ENCODE measurements around the gene TRAM2.

The TRAM2 gene

DNA sequence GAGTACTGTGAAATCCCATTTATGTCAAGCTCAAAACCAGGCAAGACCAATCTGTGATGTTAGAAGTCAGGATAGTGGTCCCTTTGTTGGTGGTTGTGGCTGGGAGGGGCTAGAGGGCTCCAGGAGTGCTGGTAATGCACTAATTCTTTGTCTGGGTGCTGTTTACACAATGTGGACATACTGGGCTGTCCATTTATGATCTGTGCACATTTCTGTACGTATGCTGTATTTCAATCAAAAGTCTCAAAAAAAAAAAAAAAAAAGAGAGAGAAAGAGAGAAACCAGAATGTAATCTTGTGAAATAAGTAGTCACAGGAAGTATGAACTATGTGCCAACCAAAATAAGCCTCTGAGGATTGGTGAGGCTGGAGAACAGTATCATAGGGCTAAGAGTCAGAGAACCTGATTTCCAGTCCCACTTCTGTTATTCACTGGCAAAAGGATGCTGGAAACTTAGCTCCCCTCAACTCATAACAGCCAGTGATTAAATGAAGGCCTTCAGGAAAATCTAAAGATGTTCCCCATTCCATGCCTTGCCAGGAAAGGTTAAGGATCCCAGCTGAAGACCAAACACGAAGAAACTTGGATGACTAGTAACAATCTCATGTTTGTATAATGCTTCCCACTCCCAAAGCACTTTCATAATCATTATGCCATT is 19.6 kb upstream of the TRAM2 start:
- no peak overlapping the region for H2BK120ac ChIP-seq (ENCODE audit: insufficient read depth, low read length, poor library complexity)
- no CpG with 5 or more reads among the region's 2 CpGs for WGBS (ENCODE audit: extremely low coverage, insufficient coverage, insufficient read length)
- H3K9ac ChIP-seq (ENCODE audit: low read length) = no peak overlapping the region
- no peak overlapping the region for H3K27ac ChIP-seq (ENCODE audit: low read depth, low read length)
- no peaks in the 10 kb centered on the region for H3K9me3 ChIP-seq (ENCODE audit: insufficient read depth, low read depth, low read length)
- H2BK12ac ChIP-seq (ENCODE audit: low read length) = no peak overlapping the region
- no peak overlapping the region for H3K23ac ChIP-seq (ENCODE audit: low read length)
- H3K4me3 ChIP-seq (ENCODE audit: low read depth, low read length) = no peak overlapping the region
- H3K14ac ChIP-seq (ENCODE audit: low read length) = no peak overlapping the region
- no peaks in the 10 kb centered on the region for H3K79me1 ChIP-seq (ENCODE audit: low read length)
- H3K4ac ChIP-seq (ENCODE audit: low read depth, low read length) = no peak overlapping the region
- H4K8ac ChIP-seq (ENCODE audit: low read depth, low read length) = no peak overlapping the region
- H3K36me3 ChIP-seq (ENCODE audit: control insufficient read depth in 1 of 2, insufficient read depth in 2 of 2, low read length in 2 of 2) = no peaks in the 10 kb centered on the region
- H3K18ac ChIP-seq (ENCODE audit: low read length) = no peak overlapping the region
- no peak for DNase-seq
- H2AK5ac ChIP-seq (ENCODE audit: low read length) = no peak overlapping the region
- H2AFZ ChIP-seq (ENCODE audit: insufficient read depth, low read length, poor library complexity) = no peak overlapping the region
- no peak overlapping the region for H4K91ac ChIP-seq (ENCODE audit: low read depth, low read length)
- no peak overlapping the region for H2BK5ac ChIP-seq (ENCODE audit: low read depth, low read length, poor library complexity)
- H3K4me1 ChIP-seq (ENCODE audit: control insufficient read depth in 1 of 2, insufficient read depth in 2 of 2, low read length in 2 of 2) = peaks cover 0 to 3% of the 10 kb centered on the region in 2 experiments
- H3K79me2 ChIP-seq (ENCODE audit: control insufficient read depth, insufficient read depth, low read length, poor library complexity) = no peaks in the 10 kb centered on the region
- no peaks in the 10 kb centered on the region for H3K27me3 ChIP-seq (ENCODE audit: insufficient read depth, low read length)
- H3K4me2 ChIP-seq (ENCODE audit: low read length) = no peak overlapping the region
- H4K12ac ChIP-seq (ENCODE audit: low read depth, low read length) = no peak overlapping the region

DNA sequence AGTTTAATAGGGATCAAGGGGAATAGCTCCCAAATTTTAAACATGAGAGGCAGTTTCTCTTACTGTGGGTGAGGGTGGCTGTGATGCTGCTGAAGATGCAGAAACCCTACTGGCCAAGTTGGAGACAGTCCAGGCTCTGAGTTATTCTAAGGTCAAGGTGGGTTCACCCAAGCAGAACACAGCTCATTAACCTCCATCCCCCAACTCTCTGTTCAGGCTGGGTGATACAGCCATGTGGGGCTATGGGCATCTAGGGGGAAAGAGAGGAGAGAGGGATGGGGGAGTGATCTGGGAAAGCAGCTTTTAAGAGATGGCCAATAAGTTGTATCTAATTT is 18.9 kb upstream of the TRAM2 start:
- Histone ChIP-seq H3K27ac (ENCODE audit: low read depth, low read length) (no peak overlapping the region), H3K23ac (ENCODE audit: low read length) (no peak overlapping the region), H3K36me3 (ENCODE audit: control insufficient read depth in 1 of 2, insufficient read depth in 2 of 2, low read length in 2 of 2) (no peaks in the 10 kb centered on the region), H3K4me1 (ENCODE audit: control insufficient read depth in 1 of 2, insufficient read depth in 2 of 2, low read length in 2 of 2) (peaks cover 0 to 3% of the 10 kb centered on the region in 2 experiments), H3K9ac (ENCODE audit: low read length) (no peak overlapping the region), H4K12ac (ENCODE audit: low read depth, low read length) (no peak overlapping the region), H3K18ac (ENCODE audit: low read length) (no peak overlapping the region), H3K79me1 (ENCODE audit: low read length) (no peaks in the 10 kb centered on the region), H3K4me2 (ENCODE audit: low read length) (no peak overlapping the region), H2BK5ac (ENCODE audit: low read depth, low read length, poor library complexity) (no peak overlapping the region), H2AK5ac (ENCODE audit: low read length) (no peak overlapping the region), H4K8ac (ENCODE audit: low read depth, low read length) (no peak overlapping the region), H2AFZ (ENCODE audit: insufficient read depth, low read length, poor library complexity) (no peak overlapping the region), H3K4ac (ENCODE audit: low read depth, low read length) (no peak overlapping the region), H3K4me3 (ENCODE audit: low read depth, low read length) (no peak overlapping the region), H3K9me3 (ENCODE audit: insufficient read depth, low read depth, low read length) (no peaks in the 10 kb centered on the region), H2BK120ac (ENCODE audit: insufficient read depth, low read length, poor library complexity) (no peak overlapping the region), H3K27me3 (ENCODE audit: insufficient read depth, low read length) (no peaks in the 10 kb centered on the region), H4K91ac (ENCODE audit: low read depth, low read length) (no peak overlapping the region), H2BK12ac (ENCODE audit: low read length) (no peak overlapping the region), H3K14ac (ENCODE audit: low read length) (no peak overlapping the region), H3K79me2 (ENCODE audit: control insufficient read depth, insufficient read depth, low read length, poor library complexity) (no peaks in the 10 kb centered on the region)
- no peak for DNase-seq

DNA sequence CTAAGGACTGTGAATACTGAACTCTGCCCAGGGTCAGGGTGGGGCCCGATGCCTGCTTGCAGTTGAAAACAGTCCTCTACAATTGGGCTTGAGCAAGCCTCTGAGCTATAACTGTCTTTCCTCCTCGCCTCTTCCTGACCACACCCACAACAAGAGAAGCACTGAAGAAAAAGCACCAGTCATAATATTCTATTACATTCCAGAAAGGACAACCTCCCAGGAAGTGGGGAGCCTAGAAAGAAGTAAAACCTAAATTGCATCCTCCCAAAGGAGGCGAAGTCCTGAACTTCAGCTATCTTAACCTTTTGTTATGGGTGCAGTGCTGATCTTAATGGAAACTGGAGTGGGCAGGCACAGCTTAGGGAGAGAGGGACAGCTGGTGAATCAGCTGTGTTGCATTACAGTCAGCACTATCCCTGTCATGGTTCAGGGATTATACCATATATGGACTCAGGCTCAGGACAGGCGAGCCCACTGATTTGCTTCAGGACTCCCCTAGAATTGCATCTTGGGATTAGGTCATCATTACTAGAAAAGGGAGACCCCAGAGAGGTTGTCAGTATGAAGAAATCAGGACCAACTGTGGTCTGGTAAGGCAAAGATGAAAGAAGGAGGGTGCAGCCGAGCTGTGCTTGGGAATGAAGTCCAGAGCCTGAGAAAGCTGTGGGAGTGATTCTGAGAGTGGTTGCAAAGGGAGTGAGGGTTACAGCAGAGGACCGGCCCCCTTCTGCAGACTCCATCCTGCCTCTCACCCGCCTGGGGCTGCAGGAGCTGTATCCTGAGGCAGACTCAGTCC is 18.3 kb upstream of the TRAM2 start:
- Histone ChIP-seq H3K27ac (ENCODE audit: low read depth, low read length) (no peak overlapping the region), H3K4me2 (ENCODE audit: low read length) (no peak overlapping the region), H3K9me3 (ENCODE audit: insufficient read depth, low read depth, low read length) (no peaks in the 10 kb centered on the region), H4K91ac (ENCODE audit: low read depth, low read length) (no peak overlapping the region), H2BK120ac (ENCODE audit: insufficient read depth, low read length, poor library complexity) (no peak overlapping the region), H3K4me1 (ENCODE audit: control insufficient read depth in 1 of 2, insufficient read depth in 2 of 2, low read length in 2 of 2) (peaks cover 0 to 3% of the 10 kb centered on the region in 2 experiments), H3K18ac (ENCODE audit: low read length) (no peak overlapping the region), H3K79me2 (ENCODE audit: control insufficient read depth, insufficient read depth, low read length, poor library complexity) (no peaks in the 10 kb centered on the region), H3K9ac (ENCODE audit: low read length) (no peak overlapping the region), H3K4ac (ENCODE audit: low read depth, low read length) (no peak overlapping the region), H2BK12ac (ENCODE audit: low read length) (no peak overlapping the region), H2AFZ (ENCODE audit: insufficient read depth, low read length, poor library complexity) (no peak overlapping the region), H3K4me3 (ENCODE audit: low read depth, low read length) (no peak overlapping the region), H3K79me1 (ENCODE audit: low read length) (no peaks in the 10 kb centered on the region), H4K8ac (ENCODE audit: low read depth, low read length) (no peak overlapping the region), H3K23ac (ENCODE audit: low read length) (no peak overlapping the region), H3K27me3 (ENCODE audit: insufficient read depth, low read length) (no peaks in the 10 kb centered on the region), H2BK5ac (ENCODE audit: low read depth, low read length, poor library complexity) (no peak overlapping the region), H3K14ac (ENCODE audit: low read length) (no peak overlapping the region), H4K12ac (ENCODE audit: low read depth, low read length) (no peak overlapping the region), H3K36me3 (ENCODE audit: control insufficient read depth in 1 of 2, insufficient read depth in 2 of 2, low read length in 2 of 2) (no peaks in the 10 kb centered on the region), H2AK5ac (ENCODE audit: low read length) (no peak overlapping the region)
- no CpG with 5 or more reads among the region's 7 CpGs for WGBS (ENCODE audit: extremely low coverage, insufficient coverage, insufficient read length)
- DNase-seq = no peak

DNA sequence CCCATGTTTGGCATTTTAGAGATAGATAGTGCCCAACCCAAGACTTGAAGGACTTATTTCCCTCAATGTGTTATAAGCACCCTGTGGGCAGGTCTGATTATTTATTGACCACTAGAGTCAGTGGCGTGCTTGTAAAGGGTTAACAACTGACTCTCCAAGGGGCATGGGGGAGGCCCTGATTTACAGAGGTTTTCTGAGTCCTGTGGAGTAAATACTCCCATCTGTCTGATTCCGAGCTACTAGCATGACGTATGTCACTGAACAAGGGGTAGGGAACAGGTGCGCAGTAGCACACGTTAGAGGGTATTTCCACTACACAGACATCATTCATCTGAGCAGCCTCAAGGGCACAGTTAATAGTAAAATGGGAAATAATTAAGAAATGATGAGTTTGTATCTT is 17.4 kb upstream of the TRAM2 start:
- no peak overlapping the region for H2BK120ac ChIP-seq (ENCODE audit: insufficient read depth, low read length, poor library complexity)
- no CpG with 5 or more reads among the region's 5 CpGs for WGBS (ENCODE audit: extremely low coverage, insufficient coverage, insufficient read length)
- no peak overlapping the region for H4K12ac ChIP-seq (ENCODE audit: low read depth, low read length)
- H3K4ac ChIP-seq (ENCODE audit: low read depth, low read length) = no peak overlapping the region
- no peak overlapping the region for H3K18ac ChIP-seq (ENCODE audit: low read length)
- no peaks in the 10 kb centered on the region for H3K36me3 ChIP-seq (ENCODE audit: control insufficient read depth in 1 of 2, insufficient read depth in 2 of 2, low read length in 2 of 2)
- no peak overlapping the region for H2BK5ac ChIP-seq (ENCODE audit: low read depth, low read length, poor library complexity)
- no peak overlapping the region for H4K91ac ChIP-seq (ENCODE audit: low read depth, low read length)
- no peak overlapping the region for H3K23ac ChIP-seq (ENCODE audit: low read length)
- no peak overlapping the region for H3K14ac ChIP-seq (ENCODE audit: low read length)
- no peak for DNase-seq
- H3K4me3 ChIP-seq (ENCODE audit: low read depth, low read length) = no peak overlapping the region
- H3K27me3 ChIP-seq (ENCODE audit: insufficient read depth, low read length) = no peaks in the 10 kb centered on the region
- no peaks in the 10 kb centered on the region for H3K9me3 ChIP-seq (ENCODE audit: insufficient read depth, low read depth, low read length)
- no peaks in the 10 kb centered on the region for H3K79me2 ChIP-seq (ENCODE audit: control insufficient read depth, insufficient read depth, low read length, poor library complexity)
- H4K8ac ChIP-seq (ENCODE audit: low read depth, low read length) = no peak overlapping the region
- H3K27ac ChIP-seq (ENCODE audit: low read depth, low read length) = no peak overlapping the region
- H3K4me2 ChIP-seq (ENCODE audit: low read length) = no peak overlapping the region
- H2AFZ ChIP-seq (ENCODE audit: insufficient read depth, low read length, poor library complexity) = no peak overlapping the region
- H2AK5ac ChIP-seq (ENCODE audit: low read length) = no peak overlapping the region
- H3K4me1 ChIP-seq (ENCODE audit: control insufficient read depth in 1 of 2, insufficient read depth in 2 of 2, low read length in 2 of 2) = peaks cover 0 to 3% of the 10 kb centered on the region in 2 experiments
- no peak overlapping the region for H3K9ac ChIP-seq (ENCODE audit: low read length)
- no peaks in the 10 kb centered on the region for H3K79me1 ChIP-seq (ENCODE audit: low read length)
- H2BK12ac ChIP-seq (ENCODE audit: low read length) = no peak overlapping the region

Data from trophoblast cell (in vitro differentiated cells and primary cell).